ENCODE data around the gene TTLL11. TPM values are rescaled to one million over a fixed set of nuclear protein-coding genes. Genes with fewer than 3 reads are reported as not detected.

The TTLL11 gene
- total RNA-seq, 1 experiment from 2014 or later, result 13.6 TPM

GRCh38 chr9:122133984-122134535 is 41.0 kb upstream of the TTLL11 start:
- no peak overlapping the region for H3K4me3 Mint-ChIP-seq (ENCODE audit: unreplicated experiment)
- no TSS peak for BruUV-seq (replicated peaks)
- CTCF ChIA-PET, result interaction anchor here (0.6 to 7.5 kb wide), 6 partner anchors 11 to 730 kb away, joined by 3 to 75 read pairs (median 4); no protein-coding TSS in a partner anchor
- no peak for DNase-seq (ENCODE audit: unreplicated experiment)
- POLR2A ChIA-PET, result interaction anchor here (1.1 kb wide), 1 partner anchor 12 kb away, joined by 5 read pairs; no protein-coding TSS in a partner anchor
- no peaks in the 10 kb centered on the region for H3K36me3 Mint-ChIP-seq (ENCODE audit: insufficient read depth, unreplicated experiment)
- H3K27ac Mint-ChIP-seq (ENCODE audit: low read depth, unreplicated experiment), result no peak overlapping the region
- no peaks in the 10 kb centered on the region for H3K4me1 Mint-ChIP-seq (ENCODE audit: insufficient read depth, unreplicated experiment)
- TF ChIP-seq CTCF (IDR thresholded peaks at IDR 0.05; ENCODE audit: unreplicated experiment), result no peak
- H3K27me3 Mint-ChIP-seq (ENCODE audit: insufficient read depth, unreplicated experiment), result no peaks in the 10 kb centered on the region
- intact Hi-C loops (cut with micrococcal nuclease), result no loop called here
- no peaks in the 10 kb centered on the region for H3K9me3 Mint-ChIP-seq (ENCODE audit: unreplicated experiment)

GRCh38 chr9:122133263-122133983 is 40.3 kb upstream of the TTLL11 start:
- H3K9me3 Mint-ChIP-seq (ENCODE audit: unreplicated experiment), result no peaks in the 10 kb centered on the region
- no peak for DNase-seq (ENCODE audit: unreplicated experiment)
- ChIA-PET POLR2A (interaction anchor here (0.6 to 1.1 kb wide), 2 partner anchors 13 to 154 kb away, joined by 3 to 5 read pairs; no protein-coding TSS in a partner anchor), CTCF (interaction anchor here (0.6 to 7.5 kb wide), 8 partner anchors 11 to 731 kb away, joined by 3 to 75 read pairs (median 4); no protein-coding TSS in a partner anchor)
- intact Hi-C loops (cut with micrococcal nuclease), result no loop called here
- no peaks in the 10 kb centered on the region for H3K36me3 Mint-ChIP-seq (ENCODE audit: insufficient read depth, unreplicated experiment)
- no peak for TF ChIP-seq CTCF (IDR thresholded peaks at IDR 0.05; ENCODE audit: unreplicated experiment)
- H3K4me3 Mint-ChIP-seq (ENCODE audit: unreplicated experiment), result no peak overlapping the region
- no peak overlapping the region for H3K27ac Mint-ChIP-seq (ENCODE audit: low read depth, unreplicated experiment)
- BruUV-seq (replicated peaks), result no TSS peak
- no peaks in the 10 kb centered on the region for H3K27me3 Mint-ChIP-seq (ENCODE audit: insufficient read depth, unreplicated experiment)
- no peaks in the 10 kb centered on the region for H3K4me1 Mint-ChIP-seq (ENCODE audit: insufficient read depth, unreplicated experiment)

GRCh38 chr9:122132539-122132938 is 39.4 kb upstream of the TTLL11 start:
- ChIA-PET POLR2A (no interaction called here), CTCF (interaction anchor here (0.6 to 7.5 kb wide), 7 partner anchors 10 to 586 kb away, joined by 3 to 75 read pairs (median 4); no protein-coding TSS in a partner anchor)
- Mint-ChIP-seq H3K9me3 (ENCODE audit: unreplicated experiment) (no peaks in the 10 kb centered on the region), H3K27ac (ENCODE audit: low read depth, unreplicated experiment) (no peak overlapping the region), H3K4me3 (ENCODE audit: unreplicated experiment) (no peak overlapping the region), H3K4me1 (ENCODE audit: insufficient read depth, unreplicated experiment) (no peaks in the 10 kb centered on the region), H3K27me3 (ENCODE audit: insufficient read depth, unreplicated experiment) (no peaks in the 10 kb centered on the region), H3K36me3 (ENCODE audit: insufficient read depth, unreplicated experiment) (no peaks in the 10 kb centered on the region)
- intact Hi-C loops (cut with micrococcal nuclease), result no loop called here
- no TSS peak for BruUV-seq (replicated peaks)
- TF ChIP-seq CTCF (IDR thresholded peaks at IDR 0.05; ENCODE audit: unreplicated experiment), result no peak
- no peak for DNase-seq (ENCODE audit: unreplicated experiment)

GRCh38 chr9:122131401-122132001 is 38.4 kb upstream of the TTLL11 start:
- H3K27me3 Mint-ChIP-seq (ENCODE audit: insufficient read depth, unreplicated experiment), result no peaks in the 10 kb centered on the region
- no peak overlapping the region for H3K4me3 Mint-ChIP-seq (ENCODE audit: unreplicated experiment)
- no peaks in the 10 kb centered on the region for H3K9me3 Mint-ChIP-seq (ENCODE audit: unreplicated experiment)
- TF ChIP-seq CTCF (IDR thresholded peaks at IDR 0.05; ENCODE audit: unreplicated experiment), result no peak
- intact Hi-C loops (cut with micrococcal nuclease), result no loop called here
- ChIA-PET CTCF (interaction anchor here (0.5 to 7.5 kb wide), 3 partner anchors 9 to 114 kb away, joined by 4 to 75 read pairs (median 4); no protein-coding TSS in a partner anchor), POLR2A (no interaction called here)
- H3K4me1 Mint-ChIP-seq (ENCODE audit: insufficient read depth, unreplicated experiment), result peaks cover 2% of the 10 kb centered on the region
- no TSS peak for BruUV-seq (replicated peaks)
- no peak overlapping the region for H3K27ac Mint-ChIP-seq (ENCODE audit: low read depth, unreplicated experiment)
- DNase-seq (ENCODE audit: unreplicated experiment), result no peak
- H3K36me3 Mint-ChIP-seq (ENCODE audit: insufficient read depth, unreplicated experiment), result no peaks in the 10 kb centered on the region
